DND-41 (cell line): ENCODE data around the gene EFEMP2.

Source experiments
- EZH2 ChIP-seq: IDR thresholded peaks from 3 replicates; pipeline ENCODE4 v1.6.1; 2012; ENCODE audit warnings: borderline replicate concordance, low read depth, mild to moderate bottlenecking, moderate library complexity, low read length, inconsistent platforms; ENCODE audit not compliant: severe bottlenecking
- TF ChIP-seq, protein P1 (sequence below): IDR thresholded peaks from 2 replicates; pipeline ENCODE4 v1.5.1; 2012; ENCODE audit warnings: borderline replicate concordance, low read length, moderate library complexity, mild to moderate bottlenecking; ENCODE audit not compliant: poor library complexity, severe bottlenecking; ENCODE audit errors: extremely low read depth

DNA sequence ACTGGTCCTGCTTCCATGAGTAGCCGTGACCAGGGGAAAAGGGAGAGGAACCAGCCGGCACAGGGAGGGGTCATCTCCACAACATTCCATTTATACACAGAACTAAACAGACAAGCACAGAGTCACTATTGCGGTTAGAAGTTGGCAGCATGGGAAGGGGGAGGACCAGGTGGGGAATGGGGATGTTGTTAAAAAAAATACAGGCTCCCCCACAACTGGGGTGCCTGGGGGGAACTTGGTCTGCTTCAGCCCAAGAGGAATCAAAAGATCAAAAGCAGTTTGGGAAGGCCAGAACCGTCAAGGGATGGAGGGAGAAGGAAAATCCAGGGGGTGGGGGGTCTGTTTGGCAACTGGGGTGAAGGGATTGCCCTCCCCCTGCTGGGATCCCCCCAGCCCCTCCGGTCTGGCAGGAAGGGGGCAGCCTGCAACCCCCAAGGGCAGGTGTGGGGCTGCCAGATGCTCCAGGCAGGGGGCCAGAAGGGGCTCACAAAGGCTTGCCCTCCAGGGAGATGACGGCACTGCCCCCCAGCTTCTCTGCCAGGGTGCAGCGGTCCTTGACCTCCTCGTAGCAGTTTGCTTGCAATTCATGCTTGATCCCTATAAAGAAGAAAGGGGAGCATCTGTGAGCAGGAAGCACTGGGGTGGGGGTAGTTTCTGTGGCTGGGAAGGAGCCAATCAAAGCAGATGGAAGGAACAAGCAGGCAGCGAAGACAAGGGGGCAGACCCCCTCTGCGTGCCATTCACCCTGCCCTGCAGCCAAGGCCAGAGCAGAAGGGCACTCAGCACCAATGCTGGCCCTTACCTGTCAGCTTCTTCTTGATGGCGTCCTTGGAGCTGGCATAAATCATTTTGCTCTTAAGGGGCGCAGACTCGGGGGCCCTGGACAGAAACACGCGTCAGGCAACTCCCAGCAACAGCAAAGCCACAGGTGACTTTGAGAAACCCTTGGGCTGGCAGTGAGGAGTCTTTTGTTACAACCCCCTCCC lies 17.5 kb downstream of the EFEMP2 start:
- TF ChIP-seq, protein P1, sequence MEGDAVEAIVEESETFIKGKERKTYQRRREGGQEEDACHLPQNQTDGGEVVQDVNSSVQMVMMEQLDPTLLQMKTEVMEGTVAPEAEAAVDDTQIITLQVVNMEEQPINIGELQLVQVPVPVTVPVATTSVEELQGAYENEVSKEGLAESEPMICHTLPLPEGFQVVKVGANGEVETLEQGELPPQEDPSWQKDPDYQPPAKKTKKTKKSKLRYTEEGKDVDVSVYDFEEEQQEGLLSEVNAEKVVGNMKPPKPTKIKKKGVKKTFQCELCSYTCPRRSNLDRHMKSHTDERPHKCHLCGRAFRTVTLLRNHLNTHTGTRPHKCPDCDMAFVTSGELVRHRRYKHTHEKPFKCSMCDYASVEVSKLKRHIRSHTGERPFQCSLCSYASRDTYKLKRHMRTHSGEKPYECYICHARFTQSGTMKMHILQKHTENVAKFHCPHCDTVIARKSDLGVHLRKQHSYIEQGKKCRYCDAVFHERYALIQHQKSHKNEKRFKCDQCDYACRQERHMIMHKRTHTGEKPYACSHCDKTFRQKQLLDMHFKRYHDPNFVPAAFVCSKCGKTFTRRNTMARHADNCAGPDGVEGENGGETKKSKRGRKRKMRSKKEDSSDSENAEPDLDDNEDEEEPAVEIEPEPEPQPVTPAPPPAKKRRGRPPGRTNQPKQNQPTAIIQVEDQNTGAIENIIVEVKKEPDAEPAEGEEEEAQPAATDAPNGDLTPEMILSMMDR = no peak
- no peak for TF ChIP-seq EZH2
